ENCODE measurements around the gene OR8S1.
"Not testable (repeated sequence)": the region's sequence is repeated elsewhere in the genome, so short reads cannot be mapped to it uniquely, and the experiment has no call there.

OR8S1 gene, protein sequence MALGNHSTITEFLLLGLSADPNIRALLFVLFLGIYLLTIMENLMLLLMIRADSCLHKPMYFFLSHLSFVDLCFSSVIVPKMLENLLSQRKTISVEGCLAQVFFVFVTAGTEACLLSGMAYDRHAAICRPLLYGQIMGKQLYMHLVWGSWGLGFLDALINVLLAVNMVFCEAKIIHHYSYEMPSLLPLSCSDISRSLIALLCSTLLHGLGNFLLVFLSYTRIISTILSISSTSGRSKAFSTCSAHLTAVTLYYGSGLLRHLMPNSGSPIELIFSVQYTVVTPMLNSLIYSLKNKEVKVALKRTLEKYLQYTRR

DNA sequence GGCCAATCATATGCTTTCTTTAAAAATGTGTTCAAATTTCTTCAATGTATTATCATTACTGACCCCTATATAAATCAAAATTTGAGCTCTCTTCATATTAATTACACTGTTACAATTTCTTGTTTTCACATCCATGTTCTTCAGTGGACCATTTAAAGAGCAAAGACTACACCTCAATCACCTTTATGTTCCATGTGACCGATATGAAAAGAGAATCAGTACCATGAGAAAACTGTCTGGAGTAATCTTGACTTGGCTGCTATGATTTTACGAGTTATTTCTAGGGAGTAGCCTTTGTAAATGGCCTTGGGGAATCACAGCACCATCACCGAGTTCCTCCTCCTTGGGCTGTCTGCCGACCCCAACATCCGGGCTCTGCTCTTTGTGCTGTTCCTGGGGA, at the start of gene OR8S1:
OR8S1 (plus strand) TSS at position 301 of the 400 bp plus-strand sequence; CDS start at position 301, 0 bp downstream.
- no peak for DNase-seq (ENCODE audit: low read depth)

DNA sequence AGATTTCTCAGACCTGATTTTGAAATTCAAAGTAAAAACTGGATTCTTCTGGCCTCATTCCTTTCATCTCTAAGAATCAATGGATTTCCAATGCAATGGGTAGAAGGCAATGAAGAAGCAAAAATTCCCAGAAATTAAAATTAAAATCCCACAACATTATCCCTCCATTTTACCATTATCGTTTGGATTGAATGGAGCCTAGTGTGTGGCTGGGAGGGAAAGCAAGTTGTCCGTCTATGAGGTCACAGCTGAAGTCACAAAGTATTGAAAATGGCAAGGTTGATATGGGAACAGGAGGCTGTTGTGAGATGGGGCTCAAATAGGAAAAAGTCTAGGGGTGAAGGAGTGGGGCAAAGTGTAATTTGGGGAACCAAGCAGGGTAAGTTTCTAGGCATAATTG, 43.2 kb upstream of the OR8S1 start, which contains the start of gene C12orf54:
C12orf54 (plus strand) TSS at position 301 of the 400 bp plus-strand sequence. CDS start 799 bp downstream, outside the sequence.
- DNase-seq (ENCODE audit: low read depth) = no peak

DNA sequence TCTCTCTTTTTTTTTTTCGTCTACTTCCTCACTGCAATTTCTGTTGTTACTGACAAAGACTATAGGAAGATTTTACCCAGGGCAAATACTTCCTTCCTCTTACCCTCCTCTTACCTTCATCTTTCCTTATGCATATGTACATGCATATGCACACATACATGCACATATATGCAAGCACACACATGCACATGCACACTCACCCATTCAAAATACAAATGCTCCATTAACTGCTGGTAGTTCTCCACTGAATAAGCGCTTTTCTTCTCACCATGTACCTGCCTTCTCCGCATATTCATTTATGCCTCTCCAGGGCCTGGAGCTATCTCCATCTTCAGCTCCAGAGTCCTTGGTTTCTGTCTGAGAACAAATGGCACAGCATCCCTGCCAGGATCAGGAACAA, 42.5 kb upstream of the OR8S1 start:
- DNase-seq (ENCODE audit: low read depth) = no peak

DNA sequence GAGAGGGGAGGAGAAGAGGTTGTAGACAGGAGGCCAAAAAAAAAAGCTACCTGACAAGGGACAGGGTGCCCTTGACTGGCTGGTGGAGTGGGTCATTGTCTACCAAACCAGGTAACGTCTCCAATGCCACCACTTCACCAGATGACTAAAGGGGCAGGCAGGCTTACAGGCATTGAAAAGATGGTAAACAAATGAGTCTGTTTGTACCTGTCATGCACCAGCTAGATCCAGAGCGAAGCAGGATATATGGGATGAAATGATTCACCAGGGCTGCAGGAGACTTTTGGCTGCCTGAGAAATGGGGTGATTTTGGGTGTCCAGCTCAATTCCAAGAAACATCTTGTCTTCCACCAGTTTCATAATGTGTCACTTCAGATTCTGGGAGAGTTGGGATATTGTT, 39.2 kb upstream of the OR8S1 start:
- DNase-seq (ENCODE audit: low read depth) = no peak

DNA sequence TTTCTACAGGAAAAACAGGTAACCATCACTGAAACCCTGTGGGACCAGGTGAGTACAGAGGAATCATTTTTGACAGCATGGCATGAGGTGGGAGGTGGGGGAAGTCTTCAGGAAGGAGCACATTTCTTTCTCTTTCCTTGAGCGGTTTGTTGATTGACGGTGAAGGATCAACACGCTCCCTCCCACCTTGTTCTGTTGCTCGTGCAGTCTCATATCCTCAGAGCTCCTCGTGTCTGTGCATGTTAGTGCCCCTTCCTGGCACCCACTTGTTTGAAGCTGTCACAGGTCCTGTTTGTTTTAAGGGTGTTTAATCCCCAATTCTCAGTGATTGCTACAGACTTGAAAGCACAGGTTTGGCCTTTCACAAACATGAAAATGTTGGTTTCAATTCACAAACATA, 38.8 kb upstream of the OR8S1 start:
- DNase-seq (ENCODE audit: low read depth) = no peak

DNA sequence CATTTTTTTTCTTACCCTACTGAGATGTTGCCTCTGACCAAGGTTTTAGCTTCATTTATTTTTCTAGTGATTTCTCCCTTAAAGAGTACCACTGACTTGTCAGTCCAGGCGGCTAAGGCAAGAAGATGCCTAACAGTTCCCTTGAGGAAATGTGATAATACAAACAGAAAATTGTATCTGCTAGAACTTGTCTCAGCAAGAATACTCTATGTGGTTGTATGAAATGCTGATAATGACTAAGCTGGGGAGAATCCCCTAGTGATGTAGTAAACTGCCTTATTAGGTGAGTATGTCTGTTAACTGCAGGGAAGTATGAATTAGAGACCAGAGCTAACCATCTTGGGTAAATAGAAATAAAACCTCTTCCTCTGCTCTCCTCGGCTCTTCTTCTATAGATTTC, 36.4 kb upstream of the OR8S1 start:
- DNase-seq (ENCODE audit: low read depth) = no peak

DNA sequence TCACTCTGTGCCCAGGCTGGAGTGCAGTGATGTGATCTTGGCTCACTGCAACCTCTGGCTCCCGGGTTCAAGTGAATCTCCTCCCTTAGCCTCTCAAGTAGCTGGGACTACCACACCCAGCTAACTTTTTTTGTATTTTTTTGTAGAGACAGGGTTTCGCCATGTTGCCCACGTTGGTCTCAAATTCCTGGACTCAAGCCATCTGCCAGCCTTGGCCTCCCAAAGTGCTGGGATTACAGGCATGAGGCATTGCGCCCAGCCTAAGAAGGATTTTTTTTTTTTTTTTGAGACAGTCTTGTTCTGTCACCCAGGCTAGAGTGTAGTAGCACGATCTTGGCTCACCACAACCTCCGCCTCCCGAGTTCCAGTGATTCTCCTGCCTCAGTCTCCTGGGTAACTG, 36.0 kb upstream of the OR8S1 start:
- not testable (repeated sequence) for DNase-seq (ENCODE audit: low read depth)

DNA sequence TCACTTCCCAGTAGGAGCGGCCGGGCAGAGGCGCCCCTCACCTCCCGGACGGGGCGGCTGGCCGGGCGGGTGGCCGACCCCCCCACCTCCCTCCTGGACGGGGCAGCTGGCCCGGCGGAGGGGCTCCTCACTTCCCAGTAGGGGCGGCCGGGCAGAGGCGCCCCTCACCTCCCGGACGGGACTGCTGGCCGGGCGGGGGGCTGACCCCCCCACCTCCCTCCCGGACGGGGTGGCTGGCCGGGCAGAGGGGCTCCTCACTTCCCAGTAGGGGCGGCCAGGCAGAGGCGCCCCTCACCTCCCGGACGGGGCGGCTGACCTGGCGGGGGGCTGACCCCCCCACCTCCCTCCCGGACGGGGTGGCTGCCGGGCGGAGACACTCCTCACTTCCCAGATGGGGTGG, 25.2 kb upstream of the OR8S1 start:
- not testable (repeated sequence) for DNase-seq (ENCODE audit: low read depth)

DNA sequence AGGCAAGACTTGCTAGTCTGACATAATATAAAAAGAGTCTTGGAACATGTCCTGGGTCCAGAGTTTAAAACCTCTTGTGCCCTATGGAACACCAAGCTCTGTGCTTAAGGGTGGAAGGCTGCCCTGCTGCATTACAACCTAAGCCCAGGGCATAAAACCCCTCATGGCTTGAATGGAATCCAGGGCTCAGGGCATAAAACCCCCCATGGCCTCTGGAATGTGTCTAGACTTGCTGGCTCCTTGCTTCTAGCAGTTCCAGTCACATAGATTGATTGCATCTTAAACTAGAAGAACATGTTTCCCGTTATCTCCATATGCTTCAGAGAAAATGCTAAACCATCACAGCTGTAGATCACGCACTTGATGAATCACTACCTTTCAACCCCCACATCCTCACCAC, 18.6 kb upstream of the OR8S1 start:
- not testable (repeated sequence) for DNase-seq (ENCODE audit: low read depth)

DNA sequence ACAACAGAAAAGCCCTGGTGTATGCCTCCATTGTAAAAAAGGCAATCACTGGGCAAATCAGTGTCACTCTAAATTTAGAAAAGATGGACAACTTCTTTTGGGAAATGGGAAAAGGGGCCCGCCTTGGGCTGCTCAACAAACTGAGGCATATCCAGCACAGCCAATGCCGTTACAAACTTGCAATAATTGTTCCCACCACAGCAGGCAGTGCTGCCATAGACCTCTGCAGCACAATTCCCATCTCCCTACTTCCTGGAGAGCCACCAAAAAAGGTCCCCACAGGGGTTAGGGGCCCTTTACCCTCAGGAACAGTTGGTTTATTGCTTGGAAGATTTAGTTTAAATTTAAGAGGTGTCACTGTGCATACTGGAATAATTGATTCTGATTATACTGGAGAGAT, 16.4 kb upstream of the OR8S1 start:
- no peak for DNase-seq (ENCODE audit: low read depth)

DNA sequence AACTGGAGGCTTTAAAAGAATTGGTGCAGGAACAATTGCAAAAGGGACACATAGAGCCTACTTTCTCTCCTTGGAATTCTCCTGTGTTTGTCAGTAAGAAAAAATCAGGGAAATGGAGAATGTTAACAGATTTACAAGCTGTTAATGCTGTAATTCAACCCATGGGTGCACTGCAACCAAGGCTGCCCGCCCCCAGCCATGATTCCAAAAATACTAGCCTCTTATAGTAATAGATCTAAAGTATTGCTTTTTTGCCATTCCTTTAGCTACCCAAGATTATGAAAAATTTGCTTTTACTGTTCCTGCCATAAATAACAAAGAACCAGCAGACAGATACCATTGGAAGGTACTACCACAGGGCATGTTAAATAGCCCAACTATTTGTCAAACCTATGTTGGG, 15.3 kb upstream of the OR8S1 start:
- DNase-seq (ENCODE audit: low read depth) = no peak

DNA sequence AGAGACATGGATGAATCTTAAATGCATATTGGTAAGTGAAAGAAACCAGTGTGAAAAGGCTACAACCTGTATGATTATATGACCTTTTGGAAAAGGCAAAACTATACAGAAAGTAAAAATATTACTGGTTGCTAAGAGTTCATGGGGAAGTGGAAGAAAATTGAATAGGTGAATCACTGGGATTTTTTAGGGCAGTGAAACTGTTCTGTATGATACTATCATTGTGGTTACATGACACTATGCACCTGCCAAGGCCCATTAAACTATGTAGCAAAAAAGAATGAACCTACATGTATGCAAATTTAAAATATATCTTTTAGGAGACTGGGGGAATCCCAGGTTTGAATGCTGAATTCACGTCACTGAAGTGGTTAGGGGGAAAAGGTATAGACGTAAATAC, 12.6 kb upstream of the OR8S1 start:
- DNase-seq (ENCODE audit: low read depth) = no peak

DNA sequence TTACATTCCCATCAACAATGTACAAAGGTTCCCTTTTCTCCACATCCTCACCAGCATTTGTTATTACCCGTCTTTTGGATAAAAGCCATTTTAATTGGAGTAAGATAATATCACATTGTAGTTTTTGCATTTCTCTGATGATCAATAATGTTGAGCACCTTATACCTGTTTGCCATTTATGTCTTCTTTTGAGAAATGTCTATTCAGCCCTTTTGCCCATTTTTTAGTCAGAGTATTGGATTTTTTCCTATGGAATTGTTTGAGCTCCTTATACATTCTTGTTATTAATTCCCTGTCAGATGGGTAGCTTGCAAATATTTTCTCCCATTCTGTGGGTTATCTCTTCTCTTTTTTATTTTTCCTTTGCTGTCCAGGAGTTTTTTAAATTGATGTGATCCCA, 10.7 kb upstream of the OR8S1 start:
- no peak for DNase-seq (ENCODE audit: low read depth)

DNA sequence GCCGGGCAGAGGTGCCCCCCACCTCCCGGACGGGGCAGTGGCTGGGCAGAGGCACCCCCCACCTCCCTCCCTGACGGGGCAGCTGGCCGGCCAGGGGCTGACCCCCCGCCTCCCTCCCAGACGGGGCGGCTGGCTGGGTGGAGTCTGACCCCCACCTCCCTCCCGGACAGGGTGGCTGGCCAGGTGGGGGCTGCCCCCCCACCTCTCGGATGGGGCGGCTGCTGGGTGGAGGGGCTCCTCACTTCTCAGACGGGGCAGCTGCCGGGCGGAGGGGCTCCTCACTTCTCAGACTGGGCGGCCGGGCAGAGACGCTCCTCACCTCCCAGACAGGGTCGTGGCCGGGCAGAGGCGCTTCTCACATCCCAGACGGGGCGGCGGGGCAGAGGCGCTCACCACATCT, 5.1 kb upstream of the OR8S1 start:
- DNase-seq (ENCODE audit: low read depth) = not testable (repeated sequence)

DNA sequence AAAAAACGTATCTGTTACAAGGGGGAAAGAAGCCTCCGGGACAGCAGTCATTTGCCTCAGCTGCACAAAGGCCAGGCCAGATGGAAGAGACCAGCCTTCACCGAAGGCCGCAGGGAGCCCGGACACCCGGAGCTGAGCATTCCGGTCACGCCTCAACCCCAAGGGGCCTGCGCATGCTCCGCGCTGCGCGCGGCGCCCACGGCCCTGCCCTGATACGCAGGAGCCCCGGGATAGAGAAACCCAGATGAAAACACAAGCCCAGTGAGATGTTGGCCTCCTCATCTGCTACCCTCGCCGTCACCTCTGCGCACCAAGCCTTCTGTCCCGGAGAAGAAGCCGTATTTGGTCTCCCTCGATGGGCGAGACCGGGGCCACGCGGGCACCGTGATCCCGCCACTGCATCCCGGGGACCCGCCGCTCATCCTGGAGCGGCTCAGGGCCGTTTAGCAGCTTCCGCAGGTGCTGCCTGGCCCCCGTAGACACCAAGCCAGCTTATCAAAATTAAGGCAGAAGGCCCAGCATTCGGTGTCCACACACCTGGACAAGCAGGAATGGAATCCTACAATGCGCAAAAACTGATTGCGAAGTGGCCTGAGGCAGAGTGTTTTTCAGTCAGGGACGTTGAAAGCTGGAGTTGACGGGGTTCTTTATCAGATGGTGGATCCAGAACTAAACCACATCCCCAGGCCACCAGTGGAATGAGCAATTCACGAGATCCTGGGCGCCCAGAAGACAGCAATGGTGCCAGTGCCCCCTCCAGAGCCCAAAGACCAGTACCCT, 2.6 kb downstream of the OR8S1 start:
- no peak for DNase-seq (ENCODE audit: low read depth)

DNA sequence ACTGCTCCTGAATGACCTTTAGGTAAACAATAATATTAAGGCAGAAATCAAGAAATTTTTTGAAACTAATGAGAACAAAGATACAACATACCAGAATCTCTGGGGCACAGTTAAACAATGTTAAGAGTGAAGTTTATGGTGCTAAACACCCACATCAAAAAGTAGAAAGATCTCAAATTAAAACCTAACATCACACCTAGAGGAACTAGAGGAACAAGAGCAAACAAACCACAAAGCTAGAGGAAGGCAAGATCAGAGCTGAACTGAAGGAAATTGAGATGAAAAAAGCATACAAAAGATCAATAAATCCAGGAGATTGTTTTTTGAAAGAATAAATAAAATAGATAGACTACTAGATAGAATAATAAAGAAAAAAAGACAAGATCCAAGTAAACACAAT, 7.2 kb downstream of the OR8S1 start:
- DNase-seq (ENCODE audit: low read depth) = no peak

DNA sequence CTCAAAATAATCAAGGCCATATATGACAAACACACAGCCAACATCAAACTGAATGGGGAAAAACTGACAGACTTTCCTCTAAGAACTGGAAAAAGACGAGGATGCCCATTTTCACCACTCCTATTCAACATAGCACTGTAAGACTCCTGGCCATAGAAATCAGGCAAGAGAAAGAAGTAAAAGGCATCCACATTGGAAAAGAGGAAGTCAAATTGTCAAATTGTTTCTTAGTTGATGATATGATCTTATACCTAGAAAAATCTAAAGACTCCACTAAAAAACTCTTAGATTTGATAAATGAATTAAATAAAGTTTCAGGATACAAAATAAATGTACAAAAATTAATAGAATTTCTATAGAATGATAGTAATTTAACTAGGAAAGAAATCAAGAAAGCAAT, 11.2 kb downstream of the OR8S1 start:
- DNase-seq (ENCODE audit: low read depth) = no peak

DNA sequence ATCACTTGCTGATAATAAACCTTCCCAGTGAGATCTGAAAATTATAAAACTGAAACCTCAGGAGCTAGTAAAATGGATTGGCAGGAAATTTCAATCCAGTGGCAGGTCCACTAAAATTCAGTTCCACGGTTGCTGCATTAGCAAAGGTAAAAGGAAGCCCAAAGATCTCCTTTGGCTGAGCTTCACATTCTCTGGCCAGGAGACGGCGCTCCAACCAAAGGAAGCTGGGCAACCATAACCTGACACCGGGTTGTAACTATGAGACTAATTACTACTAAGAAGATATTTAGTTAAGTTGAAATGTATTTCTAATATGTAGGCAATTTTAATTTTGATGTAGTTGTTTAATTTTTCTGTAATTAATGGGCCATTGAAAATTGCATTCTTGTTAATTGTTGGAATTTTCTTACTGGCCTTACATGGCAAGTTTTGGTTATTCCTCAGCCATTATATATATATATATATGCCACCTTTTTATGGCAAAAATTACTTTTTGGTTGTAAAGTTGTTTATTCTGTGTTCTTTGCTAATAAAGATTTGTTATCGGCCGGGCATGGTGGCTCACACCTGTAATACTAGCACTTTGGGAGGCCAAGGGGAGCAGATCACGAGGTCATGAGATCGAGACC, 17.0 kb downstream of the OR8S1 start:
- DNase-seq (ENCODE audit: low read depth) = no peak

DNA sequence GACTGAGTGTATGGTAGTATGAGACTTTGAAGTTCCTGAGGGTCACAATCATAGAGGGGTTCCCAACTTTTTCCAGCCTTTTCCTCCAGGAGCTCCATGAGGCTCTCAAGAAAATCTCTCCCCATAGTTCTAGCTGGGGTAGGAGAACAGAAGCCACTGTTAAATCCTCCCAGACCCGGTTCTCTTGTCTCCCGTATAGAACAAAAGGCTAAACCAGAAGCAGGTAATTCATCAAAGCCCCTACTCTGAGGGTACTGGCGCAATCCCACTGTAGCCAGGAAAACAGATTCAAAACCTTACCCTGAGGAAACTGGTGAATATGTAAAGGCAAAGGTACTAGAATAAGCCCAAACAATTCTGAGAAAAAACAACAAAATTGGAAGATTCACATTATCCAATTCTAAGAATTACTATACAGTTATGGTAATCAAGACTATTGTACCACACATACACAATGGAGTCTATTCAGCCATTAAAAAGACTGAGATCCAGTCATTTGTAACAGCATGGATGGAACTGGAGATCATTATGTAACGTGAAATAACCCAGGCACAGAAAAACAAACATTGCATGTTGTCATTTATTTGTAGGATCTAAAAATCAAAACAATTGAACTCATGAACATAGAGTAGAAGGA, 20.5 kb downstream of the OR8S1 start:
- no peak for DNase-seq (ENCODE audit: low read depth)

DNA sequence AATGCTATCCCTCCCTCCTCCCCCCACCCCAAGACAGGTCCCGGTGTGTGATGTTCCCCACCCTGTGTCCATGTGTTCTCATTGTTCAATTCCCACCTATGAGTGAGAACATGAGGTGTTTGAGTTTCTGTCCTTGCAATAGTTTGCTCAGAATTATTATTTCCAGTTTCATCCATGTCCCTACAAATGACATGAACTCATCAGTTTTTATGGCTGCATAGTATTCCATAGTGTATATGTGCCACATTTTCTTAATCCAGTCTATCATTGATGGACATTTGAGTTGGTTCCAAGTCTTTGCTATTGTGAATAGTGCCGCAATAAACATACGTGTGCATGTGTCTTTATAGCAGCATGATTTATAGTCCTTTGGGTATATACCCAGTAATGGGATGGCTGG, 21.6 kb downstream of the OR8S1 start:
- not testable (repeated sequence) for DNase-seq (ENCODE audit: low read depth)

DNA sequence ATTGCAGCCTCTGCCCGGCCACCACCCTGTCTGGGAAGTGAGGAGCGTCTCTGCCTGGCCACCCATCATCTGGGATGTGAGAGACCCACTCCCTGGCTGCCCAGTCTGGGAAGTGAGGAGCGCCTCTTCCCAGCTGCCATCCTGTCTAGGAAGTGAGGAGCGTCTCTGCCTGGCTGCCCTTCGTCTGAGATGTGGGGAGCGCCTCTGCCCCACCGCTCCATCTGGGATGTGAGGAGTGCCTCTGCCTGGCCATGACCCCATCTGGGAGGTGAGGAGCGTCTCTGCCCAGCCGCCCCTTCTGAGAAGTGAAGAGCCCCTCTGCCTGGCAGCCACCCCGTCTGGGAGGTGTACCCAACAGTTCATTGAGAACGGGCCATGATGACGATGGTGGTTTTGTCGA, 26.2 kb downstream of the OR8S1 start:
- not testable (repeated sequence) for DNase-seq (ENCODE audit: low read depth)

DNA sequence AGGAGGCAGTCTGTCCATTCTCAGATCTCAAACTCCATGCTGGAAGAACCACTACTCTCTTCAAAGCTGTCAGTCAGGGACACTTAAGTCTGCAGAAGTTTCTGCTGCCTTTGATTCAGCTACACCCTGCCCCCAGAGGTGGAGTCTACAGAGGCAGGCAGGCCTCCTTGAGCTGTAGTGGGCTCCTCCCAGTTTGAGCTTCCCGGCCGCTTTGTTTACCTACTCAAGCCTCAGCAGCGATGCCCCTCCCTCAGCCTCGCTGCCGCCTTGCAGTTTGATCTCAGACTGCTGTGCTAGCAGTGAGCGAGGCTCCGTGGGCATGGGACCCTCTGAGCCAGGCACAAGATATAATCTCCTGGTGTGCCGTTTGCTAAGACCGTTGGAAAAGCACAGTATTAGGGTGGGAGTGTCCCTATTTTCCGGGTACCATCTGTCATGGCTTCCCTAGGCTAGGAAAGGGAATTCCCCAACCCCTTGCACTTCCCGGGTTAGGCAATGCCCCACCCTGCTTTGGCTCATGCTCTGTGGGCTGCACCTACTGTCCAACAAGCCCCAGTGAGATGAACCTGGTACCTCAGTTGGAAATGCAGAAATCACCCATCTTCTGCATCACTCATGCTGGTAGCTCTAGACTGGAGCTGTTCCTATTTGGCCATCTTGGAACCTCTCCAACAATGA, 28.4 kb downstream of the OR8S1 start:
- DNase-seq (ENCODE audit: low read depth) = not testable (repeated sequence)

All from T-helper 22 cell (primary cell).